GM19467 (cell line): ENCODE data around the gene FAM120B.

Experiments used
- ATAC-seq: cut with Tn5 transposase; IDR thresholded peaks from one replicate; pipeline ENCODE4 v1.9.1; 2021; ENCODE audit warnings: mild to moderate bottlenecking, moderate library complexity; ENCODE audit not compliant: unreplicated experiment

Gene FAM120B

GRCh38 chr6:170453586-170454511 lies 147.3 kb downstream of the FAM120B start:
- ATAC-seq: no peak

DNA sequence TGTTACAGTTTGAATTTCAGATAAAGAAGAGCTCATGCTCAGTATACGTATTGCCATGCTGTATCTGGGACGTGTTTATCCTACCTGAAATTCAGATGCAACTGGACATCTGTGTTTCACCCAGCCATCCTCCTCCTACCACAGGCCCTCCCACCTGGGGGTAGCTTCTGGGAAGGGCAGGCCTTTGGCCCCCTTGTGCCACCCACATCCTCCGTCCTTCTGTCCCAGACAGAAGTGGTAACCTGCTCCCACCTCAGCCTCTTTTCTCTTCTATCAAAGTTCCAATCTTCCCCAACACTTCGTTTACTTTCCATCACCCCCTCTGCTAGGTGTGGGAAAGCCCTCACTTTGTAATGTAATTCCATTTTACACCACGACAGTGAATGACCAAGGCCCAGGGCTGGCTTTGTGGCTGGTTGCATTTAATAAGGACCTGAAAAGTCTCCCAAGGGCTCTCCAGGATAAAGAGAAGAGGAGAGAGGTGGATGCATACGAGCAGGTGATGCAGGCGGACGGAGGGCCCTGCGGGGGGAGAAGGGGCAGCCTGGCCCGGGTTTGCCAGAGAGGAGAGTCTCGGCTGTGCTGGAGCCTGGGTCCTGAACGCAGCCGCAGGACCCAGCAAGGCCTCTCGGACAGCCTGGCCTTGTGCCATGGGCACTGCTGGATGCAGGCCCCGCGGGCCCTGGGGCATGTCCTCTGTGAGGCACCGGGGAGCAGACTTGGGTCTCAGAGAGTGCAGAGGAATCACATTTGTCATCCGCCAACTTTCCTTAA lies 148.1 kb downstream of the FAM120B start:
- ATAC-seq: no peak

DNA sequence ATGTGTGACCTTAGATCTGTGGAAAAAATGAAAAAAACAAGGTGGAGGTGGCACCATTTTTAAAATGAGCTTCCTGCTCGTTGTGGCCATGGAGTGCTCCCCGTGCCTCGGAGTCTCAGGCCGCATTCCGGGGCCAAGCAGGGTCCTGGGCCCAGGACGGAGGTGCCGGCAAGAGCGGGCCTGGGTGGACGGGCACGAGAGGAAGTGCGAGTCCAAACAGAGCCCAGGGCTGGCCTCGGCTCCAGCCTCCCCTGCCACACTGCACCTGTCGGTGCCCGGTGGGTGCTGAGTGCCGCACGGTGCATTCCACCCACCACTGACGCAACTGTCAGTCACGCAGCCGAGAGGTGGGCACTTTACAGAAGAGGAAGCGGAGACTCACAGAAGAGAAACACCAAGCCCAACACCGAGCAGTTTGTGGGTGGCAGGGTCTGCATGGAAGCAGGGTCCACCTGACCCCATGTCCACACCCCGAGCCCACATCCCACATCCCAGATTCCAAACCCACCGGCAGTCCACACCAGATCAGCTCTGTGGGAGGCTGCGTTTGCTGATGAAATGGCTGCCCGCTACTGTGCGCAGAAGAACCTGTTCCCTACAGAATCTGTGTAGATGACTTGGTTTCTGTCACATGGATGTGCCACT lies 148.9 kb downstream of the FAM120B start:
- no peak for ATAC-seq

DNA sequence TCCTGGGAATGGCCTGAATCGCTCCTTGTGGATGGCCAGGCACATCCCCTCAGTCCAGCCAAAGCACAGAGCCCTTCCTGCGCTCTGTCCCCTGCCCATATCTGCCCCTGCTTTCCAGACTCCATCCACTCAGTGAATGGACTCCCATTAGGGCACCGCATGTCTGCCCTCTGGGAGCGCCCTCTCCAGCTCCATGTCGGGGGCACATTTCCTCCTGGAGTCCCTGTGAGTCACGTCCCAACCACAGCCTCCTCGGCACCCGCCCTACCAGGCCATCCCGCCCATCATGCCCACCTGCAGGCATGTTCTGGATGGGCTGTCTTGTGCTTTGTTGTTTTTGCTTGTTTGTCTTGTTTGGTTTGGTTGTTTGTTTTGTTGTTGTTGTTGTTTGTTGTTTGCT lies 149.8 kb downstream of the FAM120B start:
- no peak for ATAC-seq
